Activated naive CD4-positive, alpha-beta T cell treated with anti-CD3 and anti-CD28 coated beads for 36 hours (primary cell): Measurements from ENCODE around the gene MRPS22. TPM values are rescaled to one million over a fixed set of nuclear protein-coding genes. Genes with fewer than 3 reads are reported as not detected.
A peak's percentile ranks its signal among the peaks of the same experiment; 100 is the strongest.

ENCODE experiments used
- CTCF ChIA-PET: fragments of 350-600 bp; sonication (Branson Sonifier 250); formaldehyde crosslinking; loops from one replicate; lab custom pipeline; 2021; ENCODE audit warnings: antibody characterized with exemption; lab: Charles Lee
- DNase-seq: peaks from one replicate; pipeline ENCODE4 v3.0.0-alpha.2; 2020
- H3K27ac Mint-ChIP-seq: one replicate; pipeline ENCODE4 v1.8.0; 2021; ENCODE audit warnings: mild to moderate bottlenecking, mixed read lengths
- H3K27me3 Mint-ChIP-seq: one replicate; pipeline ENCODE4 v1.8.0; 2021; ENCODE audit warnings: low read depth, mixed read lengths
- H3K36me3 Mint-ChIP-seq: one replicate; pipeline ENCODE4 v1.8.0; 2021; ENCODE audit warnings: low read depth, mixed read lengths
- H3K4me1 Mint-ChIP-seq: one replicate; pipeline ENCODE4 v1.8.0; 2021; ENCODE audit warnings: low read depth, mixed read lengths
- H3K4me3 Mint-ChIP-seq: one replicate; pipeline ENCODE4 v1.8.0; 2021; ENCODE audit warnings: mild to moderate bottlenecking, moderate library complexity, mixed read lengths
- H3K9me3 Mint-ChIP-seq: one replicate; pipeline ENCODE4 v1.8.0; 2021; ENCODE audit warnings: mixed read lengths
- intact Hi-C: fragments of 100-400 bp; cut with micrococcal nuclease; formaldehyde crosslinking; loops from one replicate; pipeline ENCODE4 v1.15.1; 2023
- total RNA-seq, 2 experiments: library from RNA; stranded (reverse); gene quantifications; one replicate each; pipeline ENCODE4 v1.2.3, GENCODE V29; 2021

MRPS22 gene
- total RNA-seq, 2 experiments from 2014 or later, result 66.8 to 69.1 TPM

- no peak for DNase-seq
- Mint-ChIP-seq H3K4me3 (no peak overlapping the region), H3K4me1 (peaks cover 40% of the 10 kb centered on the region), H3K27ac (no peak overlapping the region), H3K27me3 (no peaks in the 10 kb centered on the region), H3K36me3 (peaks cover 51% of the 10 kb centered on the region), H3K9me3 (no peaks in the 10 kb centered on the region)
- intact Hi-C loops, result loop anchor here (2.0 kb wide), 1 partner anchor 15 kb away; no protein-coding TSS in a partner anchor
- CTCF ChIA-PET, result interaction anchor here (0.9 to 1.0 kb wide), 2 partner anchors 25 to 418 kb away, joined by 4 to 6 read pairs; no protein-coding TSS in a partner anchor
Observed at GRCh38 chr3:139353920-139354556, 10.2 kb downstream of the MRPS22 start.

GRCh38 chr3:139354661-139355060 is 10.8 kb downstream of the MRPS22 start:
- no peak overlapping the region for H3K27ac Mint-ChIP-seq
- no peak for DNase-seq
- H3K4me3 Mint-ChIP-seq, result no peak overlapping the region
- no peaks in the 10 kb centered on the region for H3K27me3 Mint-ChIP-seq
- no peaks in the 10 kb centered on the region for H3K9me3 Mint-ChIP-seq
- H3K36me3 Mint-ChIP-seq, result peaks cover 46% of the 10 kb centered on the region
- intact Hi-C loops, result loop anchor here (2.0 kb wide), 1 partner anchor 14 kb away; no protein-coding TSS in a partner anchor
- H3K4me1 Mint-ChIP-seq, result peaks cover 40% of the 10 kb centered on the region
- CTCF ChIA-PET, result interaction anchor here (1.0 to 1.2 kb wide), 2 partner anchors 12 to 419 kb away, joined by 4 to 6 read pairs; no protein-coding TSS in a partner anchor

- no peaks in the 10 kb centered on the region for H3K27me3 Mint-ChIP-seq
- CTCF ChIA-PET, result interaction anchor here (0.8 to 1.2 kb wide), 2 partner anchors 13 to 25 kb away, joined by 3 to 4 read pairs; no protein-coding TSS in a partner anchor
- DNase-seq, result no peak
- peaks cover 40% of the 10 kb centered on the region for H3K4me1 Mint-ChIP-seq
- H3K27ac Mint-ChIP-seq, result no peak overlapping the region
- no peaks in the 10 kb centered on the region for H3K9me3 Mint-ChIP-seq
- peaks cover 50% of the 10 kb centered on the region for H3K36me3 Mint-ChIP-seq
- no peak overlapping the region for H3K4me3 Mint-ChIP-seq
- intact Hi-C loops, result loop anchor here (2.0 kb wide), 1 partner anchor 13 kb away; no protein-coding TSS in a partner anchor
Observed at GRCh38 chr3:139355476-139355875, 11.7 kb downstream of the MRPS22 start.

GRCh38 chr3:139355891-139356290 is 12.1 kb downstream of the MRPS22 start:
- CTCF ChIA-PET, result interaction anchor here (0.8 to 1.2 kb wide), 2 partner anchors 13 to 25 kb away, joined by 3 to 4 read pairs; no protein-coding TSS in a partner anchor
- no peak for DNase-seq
- no peak overlapping the region for H3K27ac Mint-ChIP-seq
- peaks cover 54% of the 10 kb centered on the region for H3K36me3 Mint-ChIP-seq
- H3K4me1 Mint-ChIP-seq, result peaks cover 40% of the 10 kb centered on the region
- H3K4me3 Mint-ChIP-seq, result no peak overlapping the region
- H3K9me3 Mint-ChIP-seq, result no peaks in the 10 kb centered on the region
- intact Hi-C loops, result loop anchor here (2.0 kb wide), 1 partner anchor 13 kb away; no protein-coding TSS in a partner anchor
- H3K27me3 Mint-ChIP-seq, result no peaks in the 10 kb centered on the region

GRCh38 chr3:139357899-139358298 is 14.1 kb downstream of the MRPS22 start:
- CTCF ChIA-PET, result no interaction called here
- Mint-ChIP-seq H3K36me3 (peaks cover 52% of the 10 kb centered on the region), H3K27me3 (no peaks in the 10 kb centered on the region), H3K9me3 (no peaks in the 10 kb centered on the region), H3K4me1 (peaks cover 39% of the 10 kb centered on the region), H3K4me3 (no peak overlapping the region), H3K27ac (peak overlapping the region; percentile 64)
- DNase-seq, result peak; percentile 47
- intact Hi-C loops, result loop anchor here (1.0 kb wide), 3 partner anchors 8 to 31 kb away; partner anchors contain the start of genes COPB2 and MRPS22

- intact Hi-C loops, result loop anchor here (1.0 kb wide), 2 partner anchors 7 to 30 kb away; partner anchors contain the start of gene COPB2
Observed at GRCh38 chr3:139358841-139359562, 15.2 kb downstream of the MRPS22 start.

GRCh38 chr3:139361276-139361675 is 17.5 kb downstream of the MRPS22 start:
- Mint-ChIP-seq H3K27ac (no peak overlapping the region), H3K36me3 (peaks cover 39% of the 10 kb centered on the region), H3K9me3 (no peaks in the 10 kb centered on the region), H3K4me1 (peaks cover 27% of the 10 kb centered on the region), H3K27me3 (no peaks in the 10 kb centered on the region), H3K4me3 (no peak overlapping the region)
- CTCF ChIA-PET, result interaction anchor here (1.8 kb wide), 1 partner anchor 10 kb away, joined by 6 read pairs; no protein-coding TSS in a partner anchor
- intact Hi-C loops, result no loop called here
- DNase-seq, result no peak

More at GRCh38 chr3:139358841-139359562, 15.2 kb downstream of the MRPS22 start:
- no peaks in the 10 kb centered on the region for H3K27me3 Mint-ChIP-seq
- no peak for DNase-seq
- CTCF ChIA-PET, result interaction anchor here (0.6 to 1.8 kb wide), 2 partner anchors 15 to 1586 kb away, joined by 3 read pairs; no protein-coding TSS in a partner anchor
- H3K4me1 Mint-ChIP-seq, result peaks cover 35% of the 10 kb centered on the region
- peaks cover 52% of the 10 kb centered on the region for H3K36me3 Mint-ChIP-seq
- no peaks in the 10 kb centered on the region for H3K9me3 Mint-ChIP-seq
- no peak overlapping the region for H3K27ac Mint-ChIP-seq
- no peak overlapping the region for H3K4me3 Mint-ChIP-seq

- Mint-ChIP-seq H3K27me3 (no peaks in the 10 kb centered on the region), H3K4me3 (no peak overlapping the region), H3K9me3 (no peaks in the 10 kb centered on the region), H3K27ac (peak overlapping the region; percentile 37), H3K4me1 (peaks cover 10% of the 10 kb centered on the region), H3K36me3 (peaks cover 39% of the 10 kb centered on the region)
- CTCF ChIA-PET, result no interaction called here
- intact Hi-C loops, result no loop called here
- no peak for DNase-seq
Observed at GRCh38 chr3:139364549-139364948, 20.7 kb downstream of the MRPS22 start.

GRCh38 chr3:139374099-139374498 is 30.3 kb downstream of the MRPS22 start:
- Mint-ChIP-seq H3K4me3 (no peak overlapping the region), H3K27me3 (no peaks in the 10 kb centered on the region), H3K36me3 (peaks cover 35% of the 10 kb centered on the region), H3K9me3 (no peaks in the 10 kb centered on the region), H3K27ac (no peak overlapping the region), H3K4me1 (peaks cover 5% of the 10 kb centered on the region)
- intact Hi-C loops, result no loop called here
- DNase-seq, result no peak
- CTCF ChIA-PET, result no interaction called here

- Mint-ChIP-seq H3K27me3 (no peaks in the 10 kb centered on the region), H3K9me3 (peaks cover 3% of the 10 kb centered on the region), H3K4me1 (peaks cover 31% of the 10 kb centered on the region), H3K4me3 (no peak overlapping the region), H3K36me3 (peaks cover 42% of the 10 kb centered on the region), H3K27ac (peak overlapping the region; percentile 52)
- intact Hi-C loops, result no loop called here
- CTCF ChIA-PET, result no interaction called here
- no peak for DNase-seq
Observed at GRCh38 chr3:139377378-139377777, 33.6 kb downstream of the MRPS22 start.

- Mint-ChIP-seq H3K27ac (no peak overlapping the region), H3K27me3 (no peaks in the 10 kb centered on the region), H3K36me3 (peaks cover 41% of the 10 kb centered on the region), H3K4me1 (peaks cover 37% of the 10 kb centered on the region), H3K9me3 (peaks cover 3% of the 10 kb centered on the region), H3K4me3 (no peak overlapping the region)
- intact Hi-C loops, result no loop called here
- DNase-seq, result no peak
- CTCF ChIA-PET, result interaction anchor here (1.0 kb wide), 1 partner anchor 25 kb away, joined by 4 read pairs; no protein-coding TSS in a partner anchor
Observed at GRCh38 chr3:139378587-139379241, 34.9 kb downstream of the MRPS22 start.

GRCh38 chr3:139380575-139380974 is 36.8 kb downstream of the MRPS22 start:
- H3K9me3 Mint-ChIP-seq, result peaks cover 3% of the 10 kb centered on the region

More at GRCh38 chr3:139380575-139380974, 36.8 kb downstream of the MRPS22 start:
- no peak for DNase-seq
- H3K27ac Mint-ChIP-seq, result no peak overlapping the region
- no peak overlapping the region for H3K4me3 Mint-ChIP-seq
- H3K4me1 Mint-ChIP-seq, result peaks cover 49% of the 10 kb centered on the region
- peaks cover 35% of the 10 kb centered on the region for H3K36me3 Mint-ChIP-seq
- CTCF ChIA-PET, result no interaction called here
- no peaks in the 10 kb centered on the region for H3K27me3 Mint-ChIP-seq
- intact Hi-C loops, result loop anchor here (10.0 kb wide), 1 partner anchor 546 kb away; the partner anchor contains the start of gene PIK3CB
